Lung (tissue), 12 donors: ENCODE data around the gene RAPGEF1. TPM values are rescaled to one million over a fixed set of nuclear protein-coding genes. Genes with fewer than 3 reads are reported as not detected.

Source experiments
- ATAC-seq: fragments of 200-7000 bp; cut with Tn5 transposase; one replicate; pipeline ENCODE4 v1.9.1; 2020; ENCODE audit warnings: moderate number of reproducible peaks; ENCODE audit not compliant: insufficient read depth, low FRiP score
- DNase-seq, 3 donors: peaks; one replicate each; pipeline ENCODE4 v3.0.0-alpha.2; 2013 to 2017
- H3K27ac ChIP-seq, 2 donors: one replicate each; pipeline ENCODE4 v1.5.1; 2013; ENCODE audit warnings: mild to moderate bottlenecking in 2 of 2, moderate library complexity in 2 of 2, control low read depth in 1 of 2, inconsistent platforms in 1 of 2, low read depth in 1 of 2, low read length in 1 of 2
- H3K27me3 ChIP-seq, 3 donors: one replicate each; pipeline ENCODE4 v1.5.1; 2013; ENCODE audit warnings: low read length in 2 of 3; ENCODE audit not compliant: control insufficient read depth in 3 of 3, insufficient read depth in 3 of 3
- H3K36me3 ChIP-seq, 4 donors: one replicate each; pipeline ENCODE4 v1.5.1; 2013; ENCODE audit warnings: low read length in 4 of 4, mild to moderate bottlenecking in 1 of 4, moderate library complexity in 1 of 4; ENCODE audit not compliant: control insufficient read depth in 4 of 4, insufficient read depth in 4 of 4
- H3K4me1 ChIP-seq, 5 donors: one replicate each; pipeline ENCODE4 v1.5.1; 2013; ENCODE audit warnings: low read length in 5 of 5, mild to moderate bottlenecking in 2 of 5, moderate library complexity in 1 of 5; ENCODE audit not compliant: control insufficient read depth in 5 of 5, insufficient read depth in 5 of 5
- H3K4me3 ChIP-seq: one replicate; pipeline ENCODE4 v1.5.1; 2013; ENCODE audit warnings: mild to moderate bottlenecking, control low read depth, moderate library complexity
- H3K9ac ChIP-seq, 2 donors: one replicate each; pipeline ENCODE4 v1.5.1; 2013; ENCODE audit warnings: low read length in 2 of 2, control low read depth in 1 of 2; ENCODE audit not compliant: insufficient read depth in 1 of 2
- H3K9me3 ChIP-seq, 4 donors: one replicate each; pipeline ENCODE4 v1.5.1; 2013; ENCODE audit warnings: low read length in 3 of 4, mild to moderate bottlenecking in 1 of 4, moderate library complexity in 1 of 4; ENCODE audit not compliant: control insufficient read depth in 4 of 4, insufficient read depth in 3 of 4
- CTCF ChIP-seq: IDR thresholded peaks from 2 replicates; pipeline ENCODE4 v1.5.1; 2012; ENCODE audit warnings: mild to moderate bottlenecking; ENCODE audit errors: control extremely low read depth, extremely low read depth
- WGBS, 2 donors: extraction: QIAGEN DNeasy Blood & Tissue Kit; methylation state at CpG; one replicate each; pipeline ENCODE4 v1.1.7; 2013; 5-methylcytosine and 5-hydroxymethylcytosine counted together
- polyA plus RNA-seq, 2 donors: library from polyadenylated mRNA; stranded (reverse); fragments of 200-250 nt; gene quantifications; one replicate each; pipeline ENCODE4 v1.2.1, GENCODE V29; 2013
- total RNA-seq, 2 donors: library from RNA; depleted of rRNA in 1 of 2; stranded (reverse); fragments of >200 nt in 1 of 2; gene quantifications; one replicate each; pipeline ENCODE4 v1.2.1, GENCODE V29; 2014 to 2021
- donor health status: control.
- donor health status: control.
- donor health status: Bipolar disorder and iron deficiency.
- donor health status: healthy.
- donor health status: DM: yes; HTN: yes; CAD: no.

RAPGEF1 gene
- total and polyA plus RNA-seq, 4 donors = 38.9 to 134 (median 55.1) TPM

GRCh38 chr9:131543141-131543540, 196.7 kb downstream of the RAPGEF1 start:
- no peak for ATAC-seq
- WGBS, 2 donors = 90 to 96% methylated on average over 6 of the region's 6 CpGs
- Histone ChIP-seq H3K4me3 (no peak overlapping the region), H3K9me3 (peaks cover 0 to 11% (median 6%) of the 10 kb centered on the region in 4 donors), H3K36me3 (no peaks in the 10 kb centered on the region), H3K27me3 (peaks cover 0 to 14% (median 5%) of the 10 kb centered on the region in 3 donors), H3K4me1 (peaks cover 0 to 14% (median 0%) of the 10 kb centered on the region in 5 donors), H3K27ac (no peak overlapping the region), H3K9ac (no peak overlapping the region)
- DNase-seq = no peak
- TF ChIP-seq CTCF = no peak

GRCh38 chr9:131539223-131539923, 200.5 kb downstream of the RAPGEF1 start:
- 84 to 85% methylated on average over 7 of the region's 7 CpGs for WGBS, 2 donors
- ATAC-seq = no peak
- DNase-seq = no peak
- no peak overlapping the region for H3K27ac ChIP-seq
- peaks cover 0 to 5% (median 0%) of the 10 kb centered on the region in 5 donors for H3K4me1 ChIP-seq
- H3K27me3 ChIP-seq = peaks cover 0 to 3% (median 0%) of the 10 kb centered on the region in 3 donors
- peaks cover 0 to 9% (median 5%) of the 10 kb centered on the region in 4 donors for H3K9me3 ChIP-seq
- H3K4me3 ChIP-seq = no peak overlapping the region
- no peaks in the 10 kb centered on the region for H3K36me3 ChIP-seq
- TF ChIP-seq CTCF = no peak
- no peak overlapping the region for H3K9ac ChIP-seq

GRCh38 chr9:131537946-131538345, 201.9 kb downstream of the RAPGEF1 start:
- WGBS, 2 donors = 97% methylated on average over 19 of the region's 19 CpGs

More at GRCh38 chr9:131537946-131538345, 201.9 kb downstream of the RAPGEF1 start:
- H3K4me3 ChIP-seq = no peak overlapping the region
- H3K9ac ChIP-seq = no peak overlapping the region
- ATAC-seq (no peak), DNase-seq (no peak)
- TF ChIP-seq CTCF = no peak
- H3K36me3 ChIP-seq = no peaks in the 10 kb centered on the region
- peaks cover 0 to 5% (median 0%) of the 10 kb centered on the region in 5 donors for H3K4me1 ChIP-seq
- H3K27ac ChIP-seq = no peak overlapping the region
- no peaks in the 10 kb centered on the region for H3K27me3 ChIP-seq
- no peaks in the 10 kb centered on the region for H3K9me3 ChIP-seq
